Skeletal muscle cell (primary cell): ENCODE data around the gene ADAMTS3.

Experiments
- DNase-seq: peaks from one replicate; pipeline ENCODE4 v3.0.0-alpha.2; 2010; ENCODE audit warnings: low read depth
- H3K4me3 ChIP-seq: 2 replicates; pipeline ENCODE4 v1.5.1; 2011; ENCODE audit warnings: low read depth, mild to moderate bottlenecking, control low read depth, low read length, moderate library complexity

ADAMTS3 gene

DNA sequence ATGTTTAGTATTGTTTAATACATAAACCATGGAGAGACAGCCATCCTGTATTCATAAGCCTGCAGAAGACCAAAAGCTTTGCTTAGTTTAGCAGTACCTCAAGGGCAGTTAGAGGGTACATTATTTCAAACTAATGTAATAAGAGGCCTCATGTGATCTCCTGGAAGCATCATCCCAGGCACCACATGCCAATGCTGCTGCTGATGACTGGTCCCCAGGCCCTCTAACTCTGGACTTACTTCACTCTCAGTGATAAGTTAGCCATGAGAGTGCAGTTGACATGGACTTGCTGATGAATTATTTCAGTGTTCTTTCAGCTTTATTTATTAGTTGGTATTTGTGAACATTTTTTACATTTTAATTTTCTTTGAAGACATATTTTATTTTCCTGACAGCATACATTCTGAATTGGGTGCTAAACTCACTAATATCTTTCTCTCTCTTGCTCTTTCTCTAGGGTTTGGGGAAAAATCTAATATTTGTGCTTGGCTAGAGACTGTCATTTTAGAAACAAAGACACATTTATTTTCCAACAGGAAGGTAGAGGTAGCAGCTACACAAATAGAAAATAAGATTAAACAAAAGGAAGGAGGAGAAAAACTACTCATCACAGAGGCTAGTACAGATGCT is 329.4 kb downstream of the ADAMTS3 start:
- no peak for DNase-seq
- no peak overlapping the region for H3K4me3 ChIP-seq
